T-helper 17 cell (primary cell): ENCODE data around the gene OLA1. TPM values are rescaled to one million over a fixed set of nuclear protein-coding genes. Genes with fewer than 3 reads are reported as not detected.

Experiments used
- ATAC-seq: fragments of 150-1000 bp; cut with Tn5 transposase; 2 replicates; pipeline ENCODE4 v1.10.0; 2021; ENCODE audit warnings: mild to moderate bottlenecking, moderate library complexity
- DNase-seq, 3 donors: peaks; one replicate each; pipeline versions ENCODE4 v3.0.0 to v3.0.0-alpha.2; 2020 to 2021
- H3K9me3 ChIP-seq: one replicate; pipeline ENCODE4 v1.7.0; 2013; ENCODE audit warnings: low read length, mild to moderate bottlenecking; ENCODE audit not compliant: control insufficient read depth, poor library complexity, severe bottlenecking
- H3K27ac Mint-ChIP-seq: one replicate; pipeline ENCODE4 v1.8.0; 2022; ENCODE audit warnings: mild to moderate bottlenecking, moderate library complexity, mixed read lengths
- H3K27me3 Mint-ChIP-seq: one replicate; pipeline ENCODE4 v1.8.0; 2022; ENCODE audit warnings: mixed read lengths
- H3K36me3 Mint-ChIP-seq: one replicate; pipeline ENCODE4 v1.8.0; 2022; ENCODE audit warnings: low read depth, mixed read lengths
- H3K4me1 Mint-ChIP-seq: one replicate; pipeline ENCODE4 v1.8.0; 2022; ENCODE audit warnings: mild to moderate bottlenecking, mixed read lengths
- H3K4me3 Mint-ChIP-seq: one replicate; pipeline ENCODE4 v1.8.0; 2022; ENCODE audit warnings: mild to moderate bottlenecking, moderate library complexity, mixed read lengths
- total RNA-seq, 4 donors: library from RNA in 2 of 4; stranded (reverse) in 2 of 4; gene quantifications; one replicate each; pipeline ENCODE4 v1.2.3 and lab custom pipeline; 2022 to 2026

OLA1 gene
- total RNA-seq, 2 donors from 2014 or later, result 42.3 to 43.6 TPM

GRCh38 chr2:174120346-174120745, 128.0 kb downstream of the OLA1 start:
- no peaks in the 10 kb centered on the region for H3K27me3 Mint-ChIP-seq
- no peak for ATAC-seq
- H3K9me3 ChIP-seq, result no peaks in the 10 kb centered on the region
- H3K4me3 Mint-ChIP-seq, result no peak overlapping the region
- DNase-seq, result no peak
- peaks cover 8% of the 10 kb centered on the region for H3K36me3 Mint-ChIP-seq
- no peaks in the 10 kb centered on the region for H3K4me1 Mint-ChIP-seq
- no peak overlapping the region for H3K27ac Mint-ChIP-seq

- DNase-seq, result no peak
- Mint-ChIP-seq H3K27ac (no peak overlapping the region), H3K27me3 (no peaks in the 10 kb centered on the region), H3K4me3 (no peak overlapping the region), H3K4me1 (no peaks in the 10 kb centered on the region), H3K36me3 (peaks cover 8% of the 10 kb centered on the region)
- no peak for ATAC-seq
- H3K9me3 ChIP-seq, result no peaks in the 10 kb centered on the region
Observed at GRCh38 chr2:174117951-174118930, 130.1 kb downstream of the OLA1 start.

GRCh38 chr2:174112073-174112472, 136.3 kb downstream of the OLA1 start:
- Mint-ChIP-seq H3K4me3 (no peak overlapping the region), H3K27me3 (no peaks in the 10 kb centered on the region), H3K27ac (no peak overlapping the region), H3K36me3 (peaks cover 4% of the 10 kb centered on the region), H3K4me1 (no peaks in the 10 kb centered on the region)
- no peak for ATAC-seq
- no peak for DNase-seq
- no peaks in the 10 kb centered on the region for H3K9me3 ChIP-seq

- no peaks in the 10 kb centered on the region for H3K27me3 Mint-ChIP-seq
- H3K4me3 Mint-ChIP-seq, result no peak overlapping the region
- no peak overlapping the region for H3K27ac Mint-ChIP-seq
- ATAC-seq (no peak), DNase-seq (no peak)
- no peaks in the 10 kb centered on the region for H3K36me3 Mint-ChIP-seq
- no peaks in the 10 kb centered on the region for H3K9me3 ChIP-seq
- peaks cover 1% of the 10 kb centered on the region for H3K4me1 Mint-ChIP-seq
Observed at GRCh38 chr2:174108579-174108978, 139.8 kb downstream of the OLA1 start.

- peaks cover 5% of the 10 kb centered on the region for H3K4me1 Mint-ChIP-seq
- no peaks in the 10 kb centered on the region for H3K9me3 ChIP-seq
- no peak overlapping the region for H3K27ac Mint-ChIP-seq
- no peaks in the 10 kb centered on the region for H3K27me3 Mint-ChIP-seq
- ATAC-seq (no peak), DNase-seq (no peak)
- no peak overlapping the region for H3K4me3 Mint-ChIP-seq
- H3K36me3 Mint-ChIP-seq, result peaks cover 3% of the 10 kb centered on the region
Observed at GRCh38 chr2:174106736-174107135, 141.6 kb downstream of the OLA1 start.

- no peaks in the 10 kb centered on the region for H3K27me3 Mint-ChIP-seq
- no peak overlapping the region for H3K4me3 Mint-ChIP-seq
- H3K36me3 Mint-ChIP-seq, result peaks cover 4% of the 10 kb centered on the region
- no peak overlapping the region for H3K27ac Mint-ChIP-seq
- no peak for ATAC-seq
- DNase-seq, result no peak
- peaks cover 2% of the 10 kb centered on the region for H3K4me1 Mint-ChIP-seq
- no peaks in the 10 kb centered on the region for H3K9me3 ChIP-seq
Observed at GRCh38 chr2:174094542-174094941, 153.8 kb downstream of the OLA1 start.

- H3K4me3 Mint-ChIP-seq, result no peak overlapping the region
- DNase-seq (no peak), ATAC-seq (no peak)
- no peaks in the 10 kb centered on the region for H3K9me3 ChIP-seq
- no peaks in the 10 kb centered on the region for H3K27me3 Mint-ChIP-seq
- H3K27ac Mint-ChIP-seq, result no peak overlapping the region
- peaks cover 2% of the 10 kb centered on the region for H3K36me3 Mint-ChIP-seq
- no peaks in the 10 kb centered on the region for H3K4me1 Mint-ChIP-seq
Observed at GRCh38 chr2:174090476-174090875, 157.9 kb downstream of the OLA1 start.

GRCh38 chr2:174088706-174089460, 159.4 kb downstream of the OLA1 start:
- no peaks in the 10 kb centered on the region for H3K36me3 Mint-ChIP-seq
- no peak overlapping the region for H3K4me3 Mint-ChIP-seq
- no peaks in the 10 kb centered on the region for H3K27me3 Mint-ChIP-seq
- H3K27ac Mint-ChIP-seq, result no peak overlapping the region
- H3K4me1 Mint-ChIP-seq, result no peaks in the 10 kb centered on the region
- H3K9me3 ChIP-seq, result no peaks in the 10 kb centered on the region
- ATAC-seq (no peak), DNase-seq (no peak)

GRCh38 chr2:174086708-174087107, 161.6 kb downstream of the OLA1 start:
- ATAC-seq (no peak), DNase-seq (no peak)
- Mint-ChIP-seq H3K4me1 (no peaks in the 10 kb centered on the region), H3K36me3 (no peaks in the 10 kb centered on the region), H3K27ac (no peak overlapping the region), H3K27me3 (no peaks in the 10 kb centered on the region), H3K4me3 (no peak overlapping the region)
- no peaks in the 10 kb centered on the region for H3K9me3 ChIP-seq

- H3K4me1 Mint-ChIP-seq, result no peaks in the 10 kb centered on the region
- DNase-seq (no peak), ATAC-seq (no peak)
- H3K27me3 Mint-ChIP-seq, result no peaks in the 10 kb centered on the region
- no peaks in the 10 kb centered on the region for H3K9me3 ChIP-seq
- no peak overlapping the region for H3K27ac Mint-ChIP-seq
- no peaks in the 10 kb centered on the region for H3K36me3 Mint-ChIP-seq
- H3K4me3 Mint-ChIP-seq, result no peak overlapping the region
Observed at GRCh38 chr2:174085781-174086180, 162.6 kb downstream of the OLA1 start.

GRCh38 chr2:174083843-174084458, 164.4 kb downstream of the OLA1 start:
- no peak for DNase-seq
- Mint-ChIP-seq H3K27ac (no peak overlapping the region), H3K27me3 (no peaks in the 10 kb centered on the region), H3K36me3 (no peaks in the 10 kb centered on the region), H3K4me1 (no peaks in the 10 kb centered on the region), H3K4me3 (no peak overlapping the region)
- H3K9me3 ChIP-seq, result no peaks in the 10 kb centered on the region
- ATAC-seq, result no peak

GRCh38 chr2:174080672-174081121, 167.6 kb downstream of the OLA1 start:
- H3K9me3 ChIP-seq, result no peaks in the 10 kb centered on the region
- H3K27ac Mint-ChIP-seq, result no peak overlapping the region
- no peak overlapping the region for H3K4me3 Mint-ChIP-seq
- peaks cover 2% of the 10 kb centered on the region for H3K36me3 Mint-ChIP-seq
- ATAC-seq (no peak), DNase-seq (no peak)
- H3K4me1 Mint-ChIP-seq, result no peaks in the 10 kb centered on the region
- no peaks in the 10 kb centered on the region for H3K27me3 Mint-ChIP-seq

GRCh38 chr2:174078275-174078674, 170.1 kb downstream of the OLA1 start:
- ATAC-seq, result no peak
- no peak overlapping the region for H3K27ac Mint-ChIP-seq
- H3K27me3 Mint-ChIP-seq, result no peaks in the 10 kb centered on the region
- H3K4me3 Mint-ChIP-seq, result no peak overlapping the region
- no peaks in the 10 kb centered on the region for H3K4me1 Mint-ChIP-seq
- DNase-seq, result no peak
- H3K36me3 Mint-ChIP-seq, result peaks cover 8% of the 10 kb centered on the region
- no peaks in the 10 kb centered on the region for H3K9me3 ChIP-seq
